Motor neuron (in vitro differentiated cells): ENCODE measurements around the gene CYP4F11. TPM values are rescaled to one million over a fixed set of nuclear protein-coding genes. Genes with fewer than 3 reads are reported as not detected.
"Not testable (repeated sequence)": the region's sequence is repeated elsewhere in the genome, so short reads cannot be mapped to it uniquely, and the experiment has no call there.

ENCODE experiments used
- ATAC-seq, 8 experiments: fragments of 200-7000 bp; cut with Tn5 transposase; replicated peaks in 6 of 8; 2 replicates each; pipeline ENCODE4 v1.8.0; 2021; ENCODE audit warnings: mild to moderate bottlenecking in 8 of 8, moderate library complexity in 8 of 8
- H3K27ac ChIP-seq, 2 donors: fragments of 250-450 bp; sonication (Bioruptor Pico); 2 replicates each; pipeline ENCODE4 v1.9.0; 2021; ENCODE audit warnings: antibody characterized with exemption in 2 of 2, mild to moderate bottlenecking in 2 of 2, moderate library complexity in 1 of 2
- H3K4me1 ChIP-seq, 2 donors: fragments of 250-450 bp; sonication (Bioruptor Pico); replicated peaks in 1 of 2; 2 replicates each; pipeline ENCODE4 v1.6.1; 2021; ENCODE audit warnings: antibody characterized with exemption in 2 of 2, mild to moderate bottlenecking in 2 of 2, moderate library complexity in 1 of 2
- H3K4me3 ChIP-seq, 5 donors: fragments of 250-450 bp; sonication (Bioruptor Pico); 2 replicates each; pipeline ENCODE4 v1.9.0; 2021; ENCODE audit warnings: antibody characterized with exemption in 5 of 5, mild to moderate bottlenecking in 5 of 5, moderate library complexity in 4 of 5
- WGBS, 10 experiments: fragments of 450-650 bp; shearing (Covaris generic); methylation state at CpG; one replicate each; pipeline ENCODE4 v1.0.0; 2022; 5-methylcytosine and 5-hydroxymethylcytosine counted together
- in situ Hi-C, 9 experiments: fragments of 400-800 bp; cut with MboI; loops; one replicate each; pipeline ENCODE4 v1.15.0; 2021; ENCODE audit warnings: low sequenced_read_pairs in 9 of 9, low pct_unique_long_range_greater_than_20kb in 2 of 9; ENCODE audit not compliant: unreplicated experiment in 9 of 9
- total RNA-seq, 8 experiments: library from RNA; unstranded; fragments of 300-600 nt; gene quantifications; 2 replicates each; pipeline versions ENCODE4 v1.2.3 to v1.2.4, GENCODE V29; 2022

Gene CYP4F11
- total RNA-seq, 8 experiments from 2014 or later: 0.17 to 0.71 (median 0.35) TPM; not detected in 4

- no peak overlapping the region for H3K4me3 ChIP-seq
- WGBS, 10 experiments: 0 to 90% (median 36%) methylated on average over 1 to 7 of the region's 44 CpGs; no CpG with 5 or more reads in 4 of the 10 experiments
- H3K27ac ChIP-seq: no peak overlapping the region
- in situ Hi-C loops: no loop called here
- H3K4me1 ChIP-seq: no peaks in the 10 kb centered on the region
- ATAC-seq: peak in 1 of 8 experiments; percentile 13
Measured at GRCh38 chr19:15911599-15912235, 22.6 kb downstream of the CYP4F11 start.

- no peak overlapping the region for H3K4me3 ChIP-seq
- H3K4me1 ChIP-seq: no peaks in the 10 kb centered on the region
- ATAC-seq: no peak
- in situ Hi-C loops: no loop called here
- H3K27ac ChIP-seq: no peak overlapping the region
Measured at GRCh38 chr19:15905026-15905425, 29.3 kb downstream of the CYP4F11 start.

- H3K27ac ChIP-seq, H3K4me3 ChIP-seq, H3K4me1 ChIP-seq, ATAC-seq, in situ Hi-C loops: not testable (repeated sequence)
- WGBS, 10 experiments: 47 to 90% (median 77%) methylated on average over 1 to 17 of the region's 29 CpGs; no CpG with 5 or more reads in 2 of the 10 experiments
Measured at GRCh38 chr19:15902898-15903297, 31.4 kb downstream of the CYP4F11 start.

GRCh38 chr19:15902254-15902653 lies 32.1 kb downstream of the CYP4F11 start:
- in situ Hi-C loops: no loop called here
- H3K4me3 ChIP-seq: no peak overlapping the region
- WGBS, 10 experiments: 21 to 100% (median 67%) methylated on average over 1 to 4 of the region's 11 CpGs; no CpG with 5 or more reads in 5 of the 10 experiments
- H3K27ac ChIP-seq: no peak overlapping the region
- ATAC-seq: no peak
- no peaks in the 10 kb centered on the region for H3K4me1 ChIP-seq

- WGBS, 10 experiments: 20 to 100% (median 70%) methylated on average over 1 to 7 of the region's 11 CpGs; no CpG with 5 or more reads in 3 of the 10 experiments
- no peaks in the 10 kb centered on the region for H3K4me1 ChIP-seq
- in situ Hi-C loops: no loop called here
- H3K4me3 ChIP-seq: no peak overlapping the region
- ATAC-seq: no peak
- H3K27ac ChIP-seq: no peak overlapping the region
Measured at GRCh38 chr19:15900504-15900903, 33.8 kb downstream of the CYP4F11 start.

GRCh38 chr19:15900032-15900431 lies 34.3 kb downstream of the CYP4F11 start:
- H3K4me1 ChIP-seq, H3K4me3 ChIP-seq, H3K27ac ChIP-seq: not testable (repeated sequence)

GRCh38 chr19:15899561-15899960 lies 34.8 kb downstream of the CYP4F11 start:
- H3K27ac ChIP-seq, H3K4me1 ChIP-seq, ATAC-seq, in situ Hi-C loops, H3K4me3 ChIP-seq: not testable (repeated sequence)
- WGBS, 10 experiments: 53 to 100% (median 84%) methylated on average over 1 to 5 of the region's 30 CpGs; no CpG with 5 or more reads in 7 of the 10 experiments

More at GRCh38 chr19:15900032-15900431, 34.3 kb downstream of the CYP4F11 start:
- ATAC-seq, in situ Hi-C loops: not testable (repeated sequence)
- 0 to 33% methylated on average over 1 to 2 of the region's 15 CpGs; no CpG with 5 or more reads in 8 of the 10 experiments for WGBS, 10 experiments

- H3K27ac ChIP-seq: no peak within 1 kb of the TSS
- ATAC-seq: no peak
- H3K4me1 ChIP-seq: no peaks in the 10 kb centered on the region
- in situ Hi-C loops: no loop called here
- WGBS, 10 experiments: 0 to 100% (median 56%) methylated on average over 1 to 3 of the region's 3 CpGs; no CpG with 5 or more reads in 6 of the 10 experiments
- no peak within 1 kb of the TSS for H3K4me3 ChIP-seq
Measured at GRCh38 chr19:15897738-15898276, 36.5 kb downstream of the CYP4F11 start, which contains the start of gene CYP4F2. CYP4F2 (minus strand) TSS chr19:15898074; CDS start chr19:15897611, 463 bp downstream.

GRCh38 chr19:15897026-15897737 lies 37.1 kb downstream of the CYP4F11 start:
- Histone ChIP-seq H3K27ac (no peak overlapping the region), H3K4me1 (no peaks in the 10 kb centered on the region), H3K4me3 (no peak overlapping the region)
- in situ Hi-C loops: no loop called here
- WGBS, 10 experiments: 0 to 77% (median 20%) methylated on average over 1 to 3 of the region's 16 CpGs; no CpG with 5 or more reads in 5 of the 10 experiments
- no peak for ATAC-seq

- Histone ChIP-seq H3K4me3 (no peak overlapping the region), H3K27ac (no peak overlapping the region), H3K4me1 (no peaks in the 10 kb centered on the region)
- ATAC-seq: no peak
- 6 to 39% (median 24%) methylated on average over 2 to 4 of the region's 4 CpGs; no CpG with 5 or more reads in 1 of the 10 experiments for WGBS, 10 experiments
- in situ Hi-C loops: no loop called here
Measured at GRCh38 chr19:15895876-15896430, 38.4 kb downstream of the CYP4F11 start.

GRCh38 chr19:15894359-15894758 lies 40.0 kb downstream of the CYP4F11 start:
- in situ Hi-C loops: no loop called here
- no peaks in the 10 kb centered on the region for H3K4me1 ChIP-seq
- ATAC-seq: no peak
- WGBS, 10 experiments: 6 to 80% (median 40%) methylated on average over 1 to 2 of the region's 2 CpGs; no CpG with 5 or more reads in 5 of the 10 experiments
- no peak overlapping the region for H3K27ac ChIP-seq
- no peak overlapping the region for H3K4me3 ChIP-seq

GRCh38 chr19:15893477-15893876 lies 40.9 kb downstream of the CYP4F11 start:
- 0 to 60% (median 20%) methylated on average over 1 to 4 of the region's 7 CpGs; no CpG with 5 or more reads in 4 of the 10 experiments for WGBS, 10 experiments
- in situ Hi-C loops: no loop called here

GRCh38 chr19:15892012-15892411 lies 42.3 kb downstream of the CYP4F11 start:
- Histone ChIP-seq H3K27ac (no peak overlapping the region), H3K4me1 (no peaks in the 10 kb centered on the region), H3K4me3 (no peak overlapping the region)
- in situ Hi-C loops: no loop called here
- no peak for ATAC-seq
- 0% methylated on average over 1 of the region's 6 CpGs; no CpG with 5 or more reads in 4 of the 10 experiments for WGBS, 10 experiments

More at GRCh38 chr19:15893477-15893876, 40.9 kb downstream of the CYP4F11 start:
- ATAC-seq: no peak
- Histone ChIP-seq H3K4me3 (no peak overlapping the region), H3K4me1 (no peaks in the 10 kb centered on the region), H3K27ac (no peak overlapping the region)
